Activated CD4-positive, alpha-beta T cell treated with anti-CD3 and anti-CD28 coated beads, Interleukin-2, Interleukin-6, amounts not matched to agents 100 ng/mL and 50 ng/mL, durations not matched to agents 16 hours and 8 hours (primary cell): ENCODE results near the gene GALNT12.

ENCODE experiments used
- DNase-seq: peaks from one replicate; pipeline ENCODE4 v3.0.0-alpha.2; 2020

The GALNT12 gene

GRCh38 chr9:98882569-98882923 is 75.1 kb downstream of the GALNT12 start:
- no peak for DNase-seq

- DNase-seq = no peak
Observed at GRCh38 chr9:98883276-98883675, 75.8 kb downstream of the GALNT12 start.

- no peak for DNase-seq
Observed at GRCh38 chr9:98884849-98885248, 77.4 kb downstream of the GALNT12 start.

- no peak for DNase-seq
Observed at GRCh38 chr9:98885575-98886295, 78.3 kb downstream of the GALNT12 start.

GRCh38 chr9:98886691-98887229 is 79.3 kb downstream of the GALNT12 start:
- no peak for DNase-seq

GRCh38 chr9:98887918-98888510 is 80.5 kb downstream of the GALNT12 start:
- no peak for DNase-seq

- no peak for DNase-seq
Observed at GRCh38 chr9:98888801-98889421, 81.4 kb downstream of the GALNT12 start.

GRCh38 chr9:98890256-98890655 is 82.8 kb downstream of the GALNT12 start:
- no peak for DNase-seq

GRCh38 chr9:98892288-98892687 is 84.8 kb downstream of the GALNT12 start:
- DNase-seq = no peak

- no peak for DNase-seq
Observed at GRCh38 chr9:98892690-98893089, 85.2 kb downstream of the GALNT12 start.

GRCh38 chr9:98894171-98894570 is 86.7 kb downstream of the GALNT12 start:
- DNase-seq = no peak

GRCh38 chr9:98894761-98895160 is 87.3 kb downstream of the GALNT12 start:
- DNase-seq = no peak

GRCh38 chr9:98896632-98897031 is 89.2 kb downstream of the GALNT12 start:
- no peak for DNase-seq

- no peak for DNase-seq
Observed at GRCh38 chr9:98897745-98898144, 90.3 kb downstream of the GALNT12 start.

GRCh38 chr9:98899408-98900056 is 92.1 kb downstream of the GALNT12 start:
- DNase-seq = no peak
